Endometrial microvascular endothelial cells (primary cell): ENCODE measurements around the gene RCAN2. TPM values are rescaled to one million over a fixed set of nuclear protein-coding genes. Genes with fewer than 3 reads are reported as not detected.

ENCODE experiments used
- in situ Hi-C: cut with HindIII; loops from 2 replicates; pipeline ENCODE4 v1.10.0; 2017; ENCODE audit warnings: low sequenced_read_pairs, low pct_unique_long_range_greater_than_20kb; ENCODE audit errors: inconsistent ontology term
- total RNA-seq: library from RNA; depleted of rRNA; stranded (reverse); fragments of >200 nt; gene quantifications from one replicate; pipeline ENCODE4 v1.2.3, GENCODE V29; 2015; ENCODE audit errors: inconsistent ontology term

Gene RCAN2
- total RNA-seq, 1 donor from 2014 or later = 1.4 TPM

GRCh38 chr6:46279874-46280273 is 211.4 kb downstream of the RCAN2 start:
- in situ Hi-C loops = no loop called here

GRCh38 chr6:46276576-46277142 is 214.6 kb downstream of the RCAN2 start:
- in situ Hi-C loops = no loop called here

- in situ Hi-C loops = no loop called here
These were observed 216.7 kb downstream of the RCAN2 start for GRCh38 chr6:46274502-46274901.

- in situ Hi-C loops = no loop called here
These were observed 217.3 kb downstream of the RCAN2 start for GRCh38 chr6:46273911-46274310.

- in situ Hi-C loops = no loop called here
These were observed 219.5 kb downstream of the RCAN2 start for GRCh38 chr6:46271728-46272127.

GRCh38 chr6:46271107-46271506 is 220.1 kb downstream of the RCAN2 start:
- in situ Hi-C loops = no loop called here

GRCh38 chr6:46270336-46270735 is 220.9 kb downstream of the RCAN2 start:
- in situ Hi-C loops = no loop called here

- in situ Hi-C loops = no loop called here
These were observed 221.6 kb downstream of the RCAN2 start for GRCh38 chr6:46269447-46270229.

GRCh38 chr6:46267515-46267914 is 223.7 kb downstream of the RCAN2 start:
- in situ Hi-C loops = no loop called here

- in situ Hi-C loops = no loop called here
These were observed 225.9 kb downstream of the RCAN2 start for GRCh38 chr6:46265373-46265772.

- in situ Hi-C loops = no loop called here
These were observed 227.6 kb downstream of the RCAN2 start for GRCh38 chr6:46263707-46264086.

- in situ Hi-C loops = no loop called here
These were observed 228.1 kb downstream of the RCAN2 start for GRCh38 chr6:46262928-46263706.

- in situ Hi-C loops = no loop called here
These were observed 233.0 kb downstream of the RCAN2 start for GRCh38 chr6:46258249-46258648.

- in situ Hi-C loops = no loop called here
These were observed 235.7 kb downstream of the RCAN2 start for GRCh38 chr6:46255528-46255927.

- in situ Hi-C loops = no loop called here
These were observed 236.3 kb downstream of the RCAN2 start for GRCh38 chr6:46254946-46255345.

- in situ Hi-C loops = no loop called here
These were observed 236.9 kb downstream of the RCAN2 start for GRCh38 chr6:46254331-46254730.

GRCh38 chr6:46251583-46252339 is 239.5 kb downstream of the RCAN2 start:
- in situ Hi-C loops = no loop called here

GRCh38 chr6:46248143-46248542 is 243.1 kb downstream of the RCAN2 start:
- in situ Hi-C loops = no loop called here

GRCh38 chr6:46246727-46247126 is 244.5 kb downstream of the RCAN2 start:
- in situ Hi-C loops = no loop called here
